CD4-positive, CD25-positive, alpha-beta regulatory T cell (primary cell): ENCODE data around the gene RANBP9. TPM values are rescaled to one million over a fixed set of nuclear protein-coding genes. Genes with fewer than 3 reads are reported as not detected.

Experiments
- ATAC-seq, 2 donors: fragments of 150-1000 bp; cut with Tn5 transposase; one replicate each; pipeline ENCODE4 v1.10.0; 2021; ENCODE audit warnings: low read depth in 2 of 2, moderate number of reproducible peaks in 2 of 2, moderate library complexity in 1 of 2
- DNase-seq, 3 donors: peaks; one replicate each; pipeline versions ENCODE4 v3.0.0 to v3.0.0-alpha.2; 2012 to 2022; ENCODE audit warnings: mixed read lengths in 1 of 3
- H3K27ac ChIP-seq: one replicate; pipeline ENCODE4 v1.7.0; 2013; ENCODE audit warnings: mild to moderate bottlenecking, low read length; ENCODE audit not compliant: insufficient read depth, poor library complexity, severe bottlenecking
- H3K27me3 ChIP-seq: one replicate; pipeline ENCODE4 v1.7.0; 2013; ENCODE audit warnings: low read length; ENCODE audit not compliant: control insufficient read depth, insufficient read depth
- H3K36me3 ChIP-seq: one replicate; pipeline ENCODE4 v1.7.0; 2013; ENCODE audit warnings: mild to moderate bottlenecking, low read length, moderate library complexity; ENCODE audit not compliant: control insufficient read depth, insufficient read depth
- H3K4me1 ChIP-seq: 2 replicates; pipeline ENCODE4 v1.7.0; 2013; ENCODE audit warnings: mild to moderate bottlenecking, low read length; ENCODE audit not compliant: insufficient read depth, control insufficient read depth, poor library complexity, severe bottlenecking
- H3K4me3 ChIP-seq: one replicate; pipeline ENCODE4 v1.7.0; 2013; ENCODE audit warnings: low read depth, mild to moderate bottlenecking, low read length, moderate library complexity
- H3K9me3 ChIP-seq, 2 experiments: 1 replicate in 1 of 2; 2 replicates in 1 of 2; pipeline ENCODE4 v1.7.0; 2013; ENCODE audit warnings: low read length in 2 of 2, mild to moderate bottlenecking in 1 of 2, moderate library complexity in 1 of 2; ENCODE audit not compliant: control insufficient read depth in 2 of 2
- H3K27ac Mint-ChIP-seq, 3 donors: one replicate each; pipeline ENCODE4 v1.8.0; 2020 to 2022; ENCODE audit warnings: mild to moderate bottlenecking in 3 of 3, mixed read lengths in 3 of 3, moderate library complexity in 2 of 3
- H3K27me3 Mint-ChIP-seq: one replicate; pipeline ENCODE4 v1.8.0; 2022; ENCODE audit warnings: mild to moderate bottlenecking, mixed read lengths
- H3K36me3 Mint-ChIP-seq: one replicate; pipeline ENCODE4 v1.8.0; 2020; ENCODE audit warnings: mixed read lengths
- H3K4me1 Mint-ChIP-seq, 4 donors: one replicate each; pipeline ENCODE4 v1.8.0; 2020 to 2022; ENCODE audit warnings: mixed read lengths in 4 of 4, mild to moderate bottlenecking in 1 of 4
- H3K4me3 Mint-ChIP-seq, 4 donors: one replicate each; pipeline ENCODE4 v1.8.0; 2020 to 2022; ENCODE audit warnings: mild to moderate bottlenecking in 4 of 4, mixed read lengths in 4 of 4, moderate library complexity in 3 of 4
- H3K9me3 Mint-ChIP-seq, 7 donors: one replicate each; pipeline ENCODE4 v1.8.0; 2020 to 2022; ENCODE audit warnings: mixed read lengths in 7 of 7, mild to moderate bottlenecking in 3 of 7, moderate library complexity in 2 of 7
- polyA plus RNA-seq, 4 donors: library from polyadenylated mRNA; unstranded; fragments of 300-500 nt; fragmentation: Illumina TruSeq; gene quantifications; one replicate each; pipeline ENCODE4 v1.2.3, GENCODE V29; 2021
- total RNA-seq: library from RNA; stranded (reverse); gene quantifications from one replicate; pipeline ENCODE4 v1.2.3, GENCODE V29; 2022

The RANBP9 gene
- total and polyA plus RNA-seq, 5 donors from 2014 or later: 5.6 to 85.5 (median 11.0) TPM

DNA sequence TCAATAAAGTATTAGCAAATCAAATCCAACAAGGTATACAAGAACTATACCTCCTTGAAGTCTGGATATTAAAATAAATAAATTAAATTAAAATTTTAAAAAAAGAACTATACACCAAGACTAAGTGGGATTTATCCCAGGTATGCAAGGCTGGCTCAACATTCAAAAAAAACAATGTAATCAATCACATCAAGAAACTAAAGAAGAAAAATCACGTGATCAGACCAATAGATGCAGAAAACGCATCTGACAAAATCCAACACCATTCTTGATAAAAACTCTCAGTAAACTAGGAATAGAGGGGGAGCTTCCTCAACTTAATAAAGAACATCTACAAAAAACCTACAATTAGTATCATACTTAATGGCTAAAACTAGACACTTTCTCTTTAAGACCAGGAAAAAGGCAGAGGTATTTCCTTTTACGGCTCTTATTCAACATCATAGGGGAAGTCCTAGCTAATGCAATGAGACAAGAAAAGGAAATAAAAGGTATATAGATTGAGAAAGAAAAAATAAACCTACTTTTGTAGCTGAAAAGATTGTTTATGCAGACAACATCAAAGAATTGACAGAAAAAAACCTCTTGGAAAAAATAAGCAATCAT, 35.0 kb downstream of the RANBP9 start:
- ATAC-seq: no peak

DNA sequence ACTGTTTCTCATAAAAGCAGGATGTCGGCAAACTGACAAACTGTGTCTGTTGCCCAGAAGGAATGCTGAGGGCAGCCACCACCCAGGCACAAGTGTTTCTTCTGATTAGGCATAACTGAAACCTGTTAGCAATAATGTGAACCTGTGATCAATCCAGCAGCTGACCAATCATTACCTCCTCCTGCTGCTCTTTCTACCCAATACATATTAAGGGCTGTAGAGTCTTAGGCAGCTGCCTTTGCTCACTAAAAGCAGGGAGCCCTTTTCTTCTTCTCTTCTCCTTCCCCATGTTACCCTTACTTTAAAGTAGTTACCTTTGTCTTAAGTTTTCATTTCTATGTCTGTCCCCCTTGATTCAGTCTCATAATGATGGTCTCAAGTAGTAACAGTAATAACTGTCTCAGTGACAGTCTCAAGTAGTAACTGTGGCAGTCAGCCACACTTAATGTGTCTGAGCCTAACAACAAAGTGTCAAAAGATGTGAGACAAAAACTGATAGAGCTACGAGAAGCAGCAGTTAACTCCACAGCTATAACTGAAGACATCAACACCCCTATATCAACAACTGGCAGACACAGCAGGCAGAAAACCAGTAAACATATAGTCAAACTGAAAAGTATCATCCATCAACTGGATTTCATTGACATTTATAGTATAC, 37.0 kb downstream of the RANBP9 start:
- peak overlapping the region; percentile 45 for H3K4me3 ChIP-seq
- peaks cover 2% of the 10 kb centered on the region for H3K36me3 ChIP-seq
- Mint-ChIP-seq H3K4me1 (peaks cover 52 to 82% (median 68%) of the 10 kb centered on the region in 4 donors), H3K9me3 (peaks cover 0 to 11% (median 4%) of the 10 kb centered on the region in 7 donors), H3K36me3 (peaks cover 18% of the 10 kb centered on the region), H3K4me3 (peak overlapping the region in 2 of 4 donors; percentile 23 to 28), H3K27ac (peak overlapping the region; percentile 9 to 94 (median 18)), H3K27me3 (no peaks in the 10 kb centered on the region)
- H3K27ac ChIP-seq: no peak overlapping the region
- peak in 1 of 3 donors; percentile 37 for DNase-seq
- H3K4me1 ChIP-seq: peaks cover 28% of the 10 kb centered on the region
- H3K9me3 ChIP-seq: peaks cover 9 to 17% of the 10 kb centered on the region in 2 experiments
- ATAC-seq: no peak
- no peaks in the 10 kb centered on the region for H3K27me3 ChIP-seq

More for the DNA sequence above, 35.0 kb downstream of the RANBP9 start:
- H3K4me3 ChIP-seq: no peak overlapping the region
- H3K4me3 Mint-ChIP-seq: peak overlapping the region in 1 of 4 donors; percentile 29
- peaks cover 18% of the 10 kb centered on the region for H3K36me3 Mint-ChIP-seq
- no peaks in the 10 kb centered on the region for H3K27me3 Mint-ChIP-seq
- peaks cover 40% of the 10 kb centered on the region for H3K4me1 ChIP-seq
- no peak overlapping the region for H3K27ac ChIP-seq
- peaks cover 57 to 85% (median 72%) of the 10 kb centered on the region in 4 donors for H3K4me1 Mint-ChIP-seq
- no peak overlapping the region for H3K27ac Mint-ChIP-seq
- H3K36me3 ChIP-seq: peaks cover 2% of the 10 kb centered on the region
- no peaks in the 10 kb centered on the region for H3K27me3 ChIP-seq
- no peak for DNase-seq
- H3K9me3 ChIP-seq: peaks cover 9 to 17% of the 10 kb centered on the region in 2 experiments
- H3K9me3 Mint-ChIP-seq: peaks cover 1 to 10% (median 6%) of the 10 kb centered on the region in 7 donors

DNA sequence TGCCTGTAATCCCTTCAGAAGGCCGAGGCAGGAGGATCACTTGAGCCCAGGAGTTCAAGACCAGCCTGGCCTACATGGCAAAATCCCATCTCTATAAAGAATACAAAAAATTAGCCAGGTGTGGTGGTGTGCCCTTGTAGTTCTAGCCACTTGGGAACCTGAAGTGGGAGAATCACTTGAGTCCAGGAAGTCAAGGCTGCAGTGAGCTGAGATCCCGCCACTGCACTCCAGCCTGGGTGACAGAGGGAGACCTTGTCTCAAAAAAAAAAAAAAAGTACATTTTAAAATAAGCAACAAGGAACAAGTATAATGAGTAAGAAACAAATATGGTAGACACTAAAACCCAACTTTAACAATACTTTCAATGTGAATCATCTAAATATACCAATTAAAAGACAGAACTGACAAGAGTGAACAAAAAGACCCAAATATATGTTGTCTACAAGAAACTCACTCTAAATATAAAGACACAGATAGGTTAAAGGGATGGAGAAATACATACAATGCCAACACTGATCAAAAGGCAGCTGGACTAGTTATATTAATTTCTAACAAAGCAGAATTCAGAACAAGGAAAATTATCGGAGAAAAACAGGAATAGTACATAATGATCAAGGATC, 37.7 kb downstream of the RANBP9 start:
- Mint-ChIP-seq H3K9me3 (peaks cover 0 to 11% (median 4%) of the 10 kb centered on the region in 7 donors), H3K4me1 (peaks cover 52 to 83% (median 69%) of the 10 kb centered on the region in 4 donors), H3K36me3 (peaks cover 18% of the 10 kb centered on the region), H3K4me3 (peak overlapping the region in 1 of 4 donors; percentile 23), H3K27ac (peak overlapping the region in 2 of 3 donors; percentile 2 to 18), H3K27me3 (no peaks in the 10 kb centered on the region)
- H3K36me3 ChIP-seq: peaks cover 2% of the 10 kb centered on the region
- H3K4me3 ChIP-seq: peak overlapping the region; percentile 45
- H3K27ac ChIP-seq: no peak overlapping the region
- DNase-seq (no peak), ATAC-seq (no peak)
- H3K9me3 ChIP-seq: peaks cover 9 to 17% of the 10 kb centered on the region in 2 experiments
- peaks cover 28% of the 10 kb centered on the region for H3K4me1 ChIP-seq
- no peaks in the 10 kb centered on the region for H3K27me3 ChIP-seq

DNA sequence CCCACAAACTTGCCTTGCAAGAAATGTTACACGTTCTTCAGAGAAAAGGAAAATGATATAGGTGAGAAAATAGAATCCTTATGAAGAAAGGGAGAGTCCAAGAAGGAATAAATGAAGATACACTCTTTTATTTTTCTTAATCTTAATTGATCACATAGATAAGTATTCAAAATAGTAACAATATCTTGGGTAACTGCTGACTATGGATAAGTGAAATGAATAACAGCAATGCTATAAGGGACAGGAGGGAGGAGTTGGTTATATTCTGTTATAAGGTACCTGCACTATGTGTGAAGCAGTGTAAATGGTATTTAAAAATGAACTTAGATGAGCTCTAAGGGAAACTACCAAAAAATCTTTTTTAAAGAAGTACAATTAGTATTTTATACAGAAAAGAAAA, 38.3 kb downstream of the RANBP9 start:
- H3K27me3 ChIP-seq: no peaks in the 10 kb centered on the region
- peaks cover 52 to 83% (median 69%) of the 10 kb centered on the region in 4 donors for H3K4me1 Mint-ChIP-seq
- DNase-seq (no peak), ATAC-seq (no peak)
- H3K4me3 Mint-ChIP-seq: peak overlapping the region in 2 of 4 donors; percentile 42
- H3K9me3 Mint-ChIP-seq: peaks cover 0 to 11% (median 4%) of the 10 kb centered on the region in 7 donors
- peak overlapping the region in 2 of 3 donors; percentile 18 to 31 for H3K27ac Mint-ChIP-seq
- no peak overlapping the region for H3K27ac ChIP-seq
- peaks cover 9 to 17% of the 10 kb centered on the region in 2 experiments for H3K9me3 ChIP-seq
- peaks cover 18% of the 10 kb centered on the region for H3K36me3 Mint-ChIP-seq
- H3K27me3 Mint-ChIP-seq: no peaks in the 10 kb centered on the region
- H3K36me3 ChIP-seq: peaks cover 2% of the 10 kb centered on the region
- peak overlapping the region; percentile 30 for H3K4me3 ChIP-seq
- peaks cover 30% of the 10 kb centered on the region for H3K4me1 ChIP-seq

DNA sequence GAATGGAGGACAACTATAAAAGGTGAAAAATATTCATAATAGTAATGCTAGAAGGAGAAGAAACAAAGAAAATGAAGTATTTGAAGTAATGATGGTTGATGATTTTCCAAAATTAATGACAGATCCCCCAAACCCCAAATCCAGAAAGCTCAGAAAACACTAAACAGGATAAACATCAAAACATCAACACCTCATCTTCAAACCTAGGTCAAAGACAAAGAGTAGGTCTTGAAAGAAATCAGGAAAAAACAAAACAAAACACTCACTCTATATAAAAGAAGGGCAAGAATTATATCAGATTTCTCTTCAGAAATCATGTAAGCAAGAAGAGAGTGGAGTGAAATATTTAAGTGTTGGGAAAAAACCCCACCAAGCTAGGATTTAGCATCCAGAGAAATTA, 38.7 kb downstream of the RANBP9 start:
- H3K4me3 Mint-ChIP-seq: peak overlapping the region in 3 of 4 donors; percentile 41 to 51 (median 42)
- H3K27me3 ChIP-seq: no peaks in the 10 kb centered on the region
- H3K36me3 ChIP-seq: no peaks in the 10 kb centered on the region
- H3K9me3 Mint-ChIP-seq: peaks cover 0 to 11% (median 4%) of the 10 kb centered on the region in 7 donors
- ATAC-seq (no peak), DNase-seq (no peak)
- H3K4me3 ChIP-seq: peak overlapping the region; percentile 30
- H3K4me1 Mint-ChIP-seq: peaks cover 55 to 84% (median 68%) of the 10 kb centered on the region in 4 donors
- H3K36me3 Mint-ChIP-seq: peaks cover 18% of the 10 kb centered on the region
- H3K9me3 ChIP-seq: peaks cover 9 to 17% of the 10 kb centered on the region in 2 experiments
- H3K4me1 ChIP-seq: peaks cover 30% of the 10 kb centered on the region
- H3K27ac Mint-ChIP-seq: peak overlapping the region; percentile 18 to 74 (median 31)
- H3K27me3 Mint-ChIP-seq: no peaks in the 10 kb centered on the region
- H3K27ac ChIP-seq: no peak overlapping the region

GRCh38 chr6:13671548-13672127, 40.0 kb downstream of the RANBP9 start:
- H3K4me3 Mint-ChIP-seq: peak overlapping the region in 3 of 4 donors; percentile 8 to 47 (median 39)
- no peak for DNase-seq
- Histone ChIP-seq H3K4me1 (peaks cover 42% of the 10 kb centered on the region), H3K36me3 (no peaks in the 10 kb centered on the region), H3K9me3 (peaks cover 3 to 10% of the 10 kb centered on the region in 2 experiments), H3K4me3 (peak overlapping the region; percentile 30), H3K27me3 (no peaks in the 10 kb centered on the region), H3K27ac (no peak overlapping the region)
- no peak overlapping the region for H3K27ac Mint-ChIP-seq
- peaks cover 16% of the 10 kb centered on the region for H3K36me3 Mint-ChIP-seq
- H3K9me3 Mint-ChIP-seq: peaks cover 0 to 9% (median 3%) of the 10 kb centered on the region in 7 donors
- no peaks in the 10 kb centered on the region for H3K27me3 Mint-ChIP-seq
- H3K4me1 Mint-ChIP-seq: peaks cover 64 to 86% (median 73%) of the 10 kb centered on the region in 4 donors
- no peak for ATAC-seq

DNA sequence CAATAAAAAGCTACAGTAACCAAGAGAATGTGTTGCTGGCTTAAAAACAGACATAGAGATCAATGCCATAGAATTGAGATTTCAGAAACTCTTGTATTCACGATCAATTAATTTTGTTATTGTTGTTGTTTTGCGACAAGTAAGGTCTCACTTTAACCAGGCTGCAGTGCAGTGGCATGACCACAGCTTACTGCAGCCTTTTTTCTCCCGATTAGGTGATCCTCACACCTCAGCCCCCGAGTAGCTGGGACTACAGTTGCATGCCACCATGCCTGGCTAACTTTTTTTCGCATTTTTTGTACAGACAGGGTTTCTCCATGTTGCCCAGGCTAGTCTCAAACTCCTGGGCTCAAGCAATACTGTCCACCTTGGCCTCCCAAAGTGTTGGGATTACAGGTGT, 42.2 kb downstream of the RANBP9 start:
- DNase-seq (no peak), ATAC-seq (no peak)
- peaks cover 48% of the 10 kb centered on the region for H3K4me1 ChIP-seq
- H3K9me3 ChIP-seq: peaks cover 0 to 3% of the 10 kb centered on the region in 2 experiments
- no peak overlapping the region for H3K4me3 ChIP-seq
- Mint-ChIP-seq H3K4me1 (peaks cover 72 to 93% (median 80%) of the 10 kb centered on the region in 4 donors), H3K27me3 (no peaks in the 10 kb centered on the region), H3K4me3 (peak overlapping the region; percentile 22 to 56 (median 40)), H3K36me3 (peaks cover 6% of the 10 kb centered on the region), H3K9me3 (peaks cover 0 to 5% (median 2%) of the 10 kb centered on the region in 7 donors), H3K27ac (peak overlapping the region in 1 of 3 donors; percentile 33)
- no peaks in the 10 kb centered on the region for H3K27me3 ChIP-seq
- H3K36me3 ChIP-seq: no peaks in the 10 kb centered on the region
- H3K27ac ChIP-seq: no peak overlapping the region
